PFSK-1 (cell line): ENCODE measurements around the gene MSI2.

Source experiments
- POLR2AphosphoS5 ChIP-seq: IDR thresholded peaks from 2 replicates; pipeline ENCODE4 v1.6.1; 2012; ENCODE audit warnings: low read depth, mild to moderate bottlenecking, control low read depth, low read length, moderate library complexity
- SIN3A ChIP-seq: IDR thresholded peaks from 2 replicates; pipeline ENCODE4 v1.6.1; 2012; ENCODE audit warnings: mild to moderate bottlenecking, low read length, moderate library complexity, borderline replicate concordance; ENCODE audit not compliant: insufficient read depth
- TAF1 ChIP-seq: IDR thresholded peaks from 2 replicates; pipeline ENCODE4 v1.6.1; 2012; ENCODE audit warnings: low read length, control low read depth, borderline replicate concordance; ENCODE audit not compliant: insufficient read depth
- TF ChIP-seq, protein P1 (sequence below), 2 experiments: IDR thresholded peaks; 2 replicates each; pipeline versions ENCODE4 v1.6.1 to v1.8.0; 2011 to 2012; ENCODE audit warnings: low read depth in 2 of 2, low read length in 2 of 2, control low read depth in 1 of 2, inconsistent platforms in 1 of 2, mild to moderate bottlenecking in 1 of 2, moderate library complexity in 1 of 2; ENCODE audit not compliant: insufficient read depth in 1 of 2

DNA sequence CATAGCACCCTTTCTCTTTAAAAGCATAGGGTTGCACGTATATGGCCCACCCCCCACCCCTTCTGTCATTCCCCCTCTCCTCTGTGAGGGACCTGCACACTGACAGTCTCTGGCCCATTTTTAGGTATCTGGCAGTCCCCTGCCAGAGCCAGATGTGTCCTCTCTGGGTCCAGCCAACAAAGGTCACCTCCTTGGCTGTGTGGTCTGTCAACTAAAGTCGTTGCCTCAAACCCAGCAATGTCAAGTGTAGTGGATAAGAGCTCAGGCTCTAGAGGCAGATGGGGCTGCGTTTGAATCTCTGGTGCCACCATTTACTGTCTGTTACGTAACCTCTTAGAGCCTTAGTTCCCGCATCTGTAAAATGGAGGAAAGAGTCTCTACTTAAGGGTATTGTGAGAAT, 211.5 kb downstream of the MSI2 start:
- no peak for TF ChIP-seq POLR2AphosphoS5
- TF ChIP-seq, protein P1, sequence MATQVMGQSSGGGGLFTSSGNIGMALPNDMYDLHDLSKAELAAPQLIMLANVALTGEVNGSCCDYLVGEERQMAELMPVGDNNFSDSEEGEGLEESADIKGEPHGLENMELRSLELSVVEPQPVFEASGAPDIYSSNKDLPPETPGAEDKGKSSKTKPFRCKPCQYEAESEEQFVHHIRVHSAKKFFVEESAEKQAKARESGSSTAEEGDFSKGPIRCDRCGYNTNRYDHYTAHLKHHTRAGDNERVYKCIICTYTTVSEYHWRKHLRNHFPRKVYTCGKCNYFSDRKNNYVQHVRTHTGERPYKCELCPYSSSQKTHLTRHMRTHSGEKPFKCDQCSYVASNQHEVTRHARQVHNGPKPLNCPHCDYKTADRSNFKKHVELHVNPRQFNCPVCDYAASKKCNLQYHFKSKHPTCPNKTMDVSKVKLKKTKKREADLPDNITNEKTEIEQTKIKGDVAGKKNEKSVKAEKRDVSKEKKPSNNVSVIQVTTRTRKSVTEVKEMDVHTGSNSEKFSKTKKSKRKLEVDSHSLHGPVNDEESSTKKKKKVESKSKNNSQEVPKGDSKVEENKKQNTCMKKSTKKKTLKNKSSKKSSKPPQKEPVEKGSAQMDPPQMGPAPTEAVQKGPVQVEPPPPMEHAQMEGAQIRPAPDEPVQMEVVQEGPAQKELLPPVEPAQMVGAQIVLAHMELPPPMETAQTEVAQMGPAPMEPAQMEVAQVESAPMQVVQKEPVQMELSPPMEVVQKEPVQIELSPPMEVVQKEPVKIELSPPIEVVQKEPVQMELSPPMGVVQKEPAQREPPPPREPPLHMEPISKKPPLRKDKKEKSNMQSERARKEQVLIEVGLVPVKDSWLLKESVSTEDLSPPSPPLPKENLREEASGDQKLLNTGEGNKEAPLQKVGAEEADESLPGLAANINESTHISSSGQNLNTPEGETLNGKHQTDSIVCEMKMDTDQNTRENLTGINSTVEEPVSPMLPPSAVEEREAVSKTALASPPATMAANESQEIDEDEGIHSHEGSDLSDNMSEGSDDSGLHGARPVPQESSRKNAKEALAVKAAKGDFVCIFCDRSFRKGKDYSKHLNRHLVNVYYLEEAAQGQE (IDR thresholded peaks at IDR 0.05; ENCODE audit: insufficient read depth in 1 of 2, low read depth in 2 of 2, low read length in 2 of 2): no peak
- TF ChIP-seq TAF1: no peak
- TF ChIP-seq SIN3A: no peak
